Omental fat pad (tissue), 4 donors: ENCODE data around the gene MACROD2. TPM values are rescaled to one million over a fixed set of nuclear protein-coding genes. Genes with fewer than 3 reads are reported as not detected.

Experiments
- ATAC-seq: fragments of 150-250 bp; one replicate; pipeline ENCODE4 v1.9.1; 2016; ENCODE audit warnings: mild to moderate bottlenecking, moderate library complexity; ENCODE audit not compliant: low FRiP score
- DNase-seq: peaks from one replicate; pipeline ENCODE4 v3.0.0-alpha.2; 2019; ENCODE audit warnings: low spot score
- total RNA-seq, 4 donors: library from RNA; depleted of rRNA; stranded (reverse); fragments of >200 nt; gene quantifications; one replicate each; pipeline ENCODE4 v1.1.0, GENCODE V29; 2016
- TF ChIP-seq, protein P1 (sequence below), 3 donors: fragments of 450-650 bp; IDR thresholded peaks; one replicate each; pipeline ENCODE4 v1.5.1; 2016 to 2017; ENCODE audit warnings: antibody characterized with exemption in 3 of 3, mild to moderate bottlenecking in 3 of 3, moderate library complexity in 2 of 3

The MACROD2 gene
- total RNA-seq, 4 donors from 2014 or later: 6.8 to 54.1 (median 7.4) TPM

DNA sequence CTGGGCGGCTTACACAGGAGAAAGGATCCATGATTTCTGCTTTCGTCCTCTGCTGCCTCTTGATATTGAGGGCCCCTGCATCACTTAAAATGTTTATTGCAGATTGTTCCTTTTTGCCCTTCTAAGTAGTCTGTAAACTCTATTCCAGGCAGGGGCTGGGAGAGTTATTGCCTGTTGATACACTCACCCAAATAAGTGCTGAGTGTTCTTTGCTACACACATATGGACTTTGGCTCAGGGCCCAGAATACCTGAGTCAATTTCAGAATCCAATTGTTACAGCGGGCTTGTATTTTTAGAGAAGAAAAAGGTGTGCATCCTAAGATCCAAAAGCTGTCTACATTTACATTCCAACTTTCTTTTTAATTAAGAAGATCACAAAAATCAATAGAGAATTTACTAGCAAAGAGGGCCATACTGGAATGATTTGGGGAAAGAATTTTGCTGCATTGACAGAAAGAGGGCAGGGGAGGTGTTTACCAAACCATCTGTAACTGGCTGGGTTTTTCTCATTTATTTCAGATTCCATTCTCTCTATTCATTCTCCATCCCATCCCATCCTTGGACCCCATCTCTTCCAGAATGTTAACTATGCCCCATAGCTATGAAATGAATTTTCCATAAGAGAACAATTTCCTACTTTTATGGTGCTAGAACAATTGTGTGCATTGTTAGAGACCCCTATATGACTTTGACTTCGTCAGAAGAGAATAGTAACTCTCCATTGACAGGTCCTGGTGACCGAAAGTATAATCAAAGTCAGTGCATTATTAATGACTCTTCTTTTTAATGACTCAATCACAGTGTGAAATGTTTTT is 1302.0 kb downstream of the MACROD2 start:
- DNase-seq (no peak), ATAC-seq (no peak)
- TF ChIP-seq, protein P1, sequence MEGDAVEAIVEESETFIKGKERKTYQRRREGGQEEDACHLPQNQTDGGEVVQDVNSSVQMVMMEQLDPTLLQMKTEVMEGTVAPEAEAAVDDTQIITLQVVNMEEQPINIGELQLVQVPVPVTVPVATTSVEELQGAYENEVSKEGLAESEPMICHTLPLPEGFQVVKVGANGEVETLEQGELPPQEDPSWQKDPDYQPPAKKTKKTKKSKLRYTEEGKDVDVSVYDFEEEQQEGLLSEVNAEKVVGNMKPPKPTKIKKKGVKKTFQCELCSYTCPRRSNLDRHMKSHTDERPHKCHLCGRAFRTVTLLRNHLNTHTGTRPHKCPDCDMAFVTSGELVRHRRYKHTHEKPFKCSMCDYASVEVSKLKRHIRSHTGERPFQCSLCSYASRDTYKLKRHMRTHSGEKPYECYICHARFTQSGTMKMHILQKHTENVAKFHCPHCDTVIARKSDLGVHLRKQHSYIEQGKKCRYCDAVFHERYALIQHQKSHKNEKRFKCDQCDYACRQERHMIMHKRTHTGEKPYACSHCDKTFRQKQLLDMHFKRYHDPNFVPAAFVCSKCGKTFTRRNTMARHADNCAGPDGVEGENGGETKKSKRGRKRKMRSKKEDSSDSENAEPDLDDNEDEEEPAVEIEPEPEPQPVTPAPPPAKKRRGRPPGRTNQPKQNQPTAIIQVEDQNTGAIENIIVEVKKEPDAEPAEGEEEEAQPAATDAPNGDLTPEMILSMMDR (IDR thresholded peaks at IDR 0.05): no peak

DNA sequence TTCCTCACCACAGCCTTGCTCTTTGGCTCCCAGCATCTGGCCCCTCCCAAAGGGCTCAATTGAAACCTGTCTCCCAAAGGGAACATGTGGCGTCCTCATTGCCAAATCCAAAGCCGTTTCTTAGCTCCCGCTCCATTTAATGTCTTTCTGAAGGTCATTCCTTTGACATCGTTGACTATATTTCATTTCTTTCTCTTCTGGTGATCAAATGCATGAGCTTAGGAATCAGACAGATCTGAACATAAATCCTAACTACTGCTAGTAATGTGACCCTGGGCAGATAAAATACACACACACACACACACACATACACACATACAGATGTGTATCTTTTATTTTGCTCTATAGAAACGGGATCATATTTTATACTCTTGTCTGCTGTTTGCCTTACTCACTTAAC is 1306.8 kb downstream of the MACROD2 start:
- TF ChIP-seq, protein P1 (IDR thresholded peaks at IDR 0.05): no peak
- DNase-seq: no peak
- ATAC-seq: no peak

DNA sequence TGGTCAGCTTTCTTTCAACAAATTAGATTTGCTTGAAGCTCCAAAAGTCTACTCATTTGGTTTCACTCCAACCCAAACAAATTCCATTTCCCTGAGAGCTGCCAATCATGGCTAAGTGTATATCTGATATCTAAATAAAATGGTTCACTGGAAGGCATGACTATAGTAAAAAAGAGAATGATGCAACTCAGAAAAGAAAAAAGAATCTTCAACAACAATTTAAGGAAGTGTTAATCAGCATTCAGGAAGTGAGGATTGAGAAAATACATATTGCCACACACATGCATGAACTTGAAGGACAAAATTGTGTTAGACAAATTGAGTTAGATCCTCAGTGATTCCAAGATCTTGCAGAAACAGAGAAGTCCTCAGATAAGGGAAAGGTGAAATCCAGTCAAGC is 1315.0 kb downstream of the MACROD2 start:
- ATAC-seq (no peak), DNase-seq (no peak)
- TF ChIP-seq, protein P1 (IDR thresholded peaks at IDR 0.05): no peak

DNA sequence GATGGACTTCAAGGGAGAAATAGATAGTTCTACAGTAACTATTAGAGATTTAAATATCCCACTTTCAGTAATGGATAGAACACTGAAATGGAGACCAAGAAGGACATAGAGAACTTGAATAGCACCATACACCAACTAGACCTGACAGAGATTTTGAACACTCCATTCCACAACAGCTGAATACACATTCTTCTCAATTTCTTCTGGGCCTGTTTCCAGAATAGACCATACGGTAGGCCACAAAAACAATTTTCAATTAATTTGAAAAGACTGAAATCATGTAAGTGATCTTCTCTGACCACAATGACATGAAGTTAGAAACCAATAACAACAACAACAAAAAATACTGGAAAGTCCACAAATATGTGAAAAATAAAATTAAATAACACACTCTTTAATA is 1321.2 kb downstream of the MACROD2 start:
- ATAC-seq (no peak), DNase-seq (no peak)
- TF ChIP-seq, protein P1 (IDR thresholded peaks at IDR 0.05): no peak

DNA sequence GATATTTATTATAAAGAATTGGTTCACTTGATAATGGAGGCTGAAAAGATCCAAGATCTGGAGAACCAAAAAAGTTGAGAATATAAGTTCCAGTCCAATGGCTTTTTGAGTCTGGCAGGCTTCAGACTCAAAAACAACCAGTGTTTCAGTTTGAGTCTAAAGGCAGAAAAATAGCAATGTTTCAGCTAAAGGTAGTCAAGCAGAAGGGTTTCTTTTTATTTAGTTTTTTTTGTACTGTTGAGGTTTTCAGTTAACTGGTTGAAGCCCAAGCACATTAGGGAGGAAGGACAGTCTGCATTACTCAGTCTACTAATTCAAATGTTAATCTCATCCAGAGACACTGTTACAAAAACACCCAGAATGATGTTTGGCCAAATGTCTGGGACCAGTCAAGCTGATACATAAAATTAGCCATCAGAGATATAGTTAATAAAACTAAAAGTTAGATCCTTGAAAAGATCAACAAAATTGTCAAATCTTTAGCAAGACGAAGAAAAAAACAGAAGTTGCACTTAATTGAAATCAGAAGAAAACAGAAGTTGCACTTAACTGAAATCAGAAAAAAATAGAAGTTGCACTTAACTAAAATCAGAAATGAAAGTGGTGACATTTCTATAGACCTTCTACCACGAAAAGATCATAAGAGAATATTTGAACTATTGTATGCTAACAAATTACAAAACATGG is 1322.4 kb downstream of the MACROD2 start:
- ATAC-seq (no peak), DNase-seq (no peak)
- TF ChIP-seq, protein P1 (IDR thresholded peaks at IDR 0.05): no peak

DNA sequence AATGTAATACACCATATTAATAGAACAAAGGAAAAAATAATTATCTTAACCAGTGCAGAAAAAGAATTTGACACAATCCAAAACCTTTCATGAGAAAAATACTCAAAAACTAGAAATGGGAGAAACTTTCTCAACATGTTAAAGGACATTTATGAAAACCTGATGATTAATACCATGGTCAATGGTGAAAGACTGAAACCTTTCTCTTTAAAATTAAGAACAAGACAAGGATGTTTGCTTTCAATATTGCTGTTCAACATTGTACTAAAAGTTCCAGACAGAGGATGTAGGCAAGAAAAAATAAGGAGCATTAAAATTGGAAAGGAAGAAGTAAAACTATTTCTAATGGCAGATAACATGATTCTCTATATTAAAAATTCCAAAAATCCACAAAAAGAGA is 1323.4 kb downstream of the MACROD2 start:
- TF ChIP-seq, protein P1 (IDR thresholded peaks at IDR 0.05): no peak

More for the DNA sequence above, 1323.4 kb downstream of the MACROD2 start:
- DNase-seq (no peak), ATAC-seq (no peak)
